Measurements from ENCODE around the gene MRPL22. TPM values are rescaled to one million over a fixed set of nuclear protein-coding genes. Genes with fewer than 3 reads are reported as not detected.

The MRPL22 gene
- total RNA-seq, 1 experiment from 2014 or later = 77.2 TPM

DNA sequence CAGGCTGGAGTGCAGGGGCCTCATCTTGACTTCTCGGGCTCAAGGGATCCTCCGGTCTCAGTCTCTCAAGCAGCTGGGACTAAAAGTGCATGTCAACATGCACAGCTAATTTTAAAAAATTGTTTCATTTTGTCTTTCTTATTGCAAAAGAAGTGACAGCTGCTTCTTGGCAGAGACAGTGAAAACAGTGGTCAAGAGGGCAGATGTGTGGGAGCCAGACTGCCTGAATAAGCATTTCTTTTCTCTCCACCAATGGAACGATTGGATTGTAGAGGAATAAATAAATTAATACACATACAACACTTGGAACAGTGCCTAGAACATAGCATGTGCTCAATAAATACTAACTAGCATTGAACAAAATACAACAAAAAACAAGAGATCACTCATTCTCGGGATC lies 45.3 kb downstream of the MRPL22 start:
- Histone ChIP-seq H2AFZ (ENCODE audit: low read length) (no peak overlapping the region), H2BK20ac (ENCODE audit: low read depth, low read length, poor library complexity, severe bottlenecking) (no peak overlapping the region), H3K4me1 (ENCODE audit: insufficient read depth, low read length) (no peaks in the 10 kb centered on the region), H3K56ac (ENCODE audit: insufficient read length, low read depth, low read length) (no peak overlapping the region), H3K14ac (ENCODE audit: insufficient read depth, low read length) (no peak overlapping the region), H3K18ac (ENCODE audit: insufficient read length, low read depth, low read length) (no peak overlapping the region), H4K8ac (replicated peaks; ENCODE audit: insufficient read length, low read depth, low read length) (no peak overlapping the region), H3K9me3 (ENCODE audit: control insufficient read depth, low read depth, low read length) (no peaks in the 10 kb centered on the region), H2AK5ac (ENCODE audit: insufficient read length, low read length) (no peak overlapping the region), H3K4me2 (ENCODE audit: insufficient read depth, insufficient read length, low read length) (no peak overlapping the region), H4K5ac (ENCODE audit: insufficient read length, low read depth, low read length) (no peak overlapping the region), H4K91ac (ENCODE audit: insufficient read length, low read depth, low read length) (no peak overlapping the region), H3T11ph (ENCODE audit: low read length) (no peak overlapping the region), H4K20me1 (ENCODE audit: control insufficient read depth, insufficient read depth, insufficient read length) (no peaks in the 10 kb centered on the region), H2BK15ac (ENCODE audit: low read depth, low read length) (no peak overlapping the region), H3K27me3 (ENCODE audit: insufficient read depth, low read length) (no peaks in the 10 kb centered on the region), H3K23me2 (ENCODE audit: insufficient read length, low read depth, low read length, poor library complexity, severe bottlenecking) (no peaks in the 10 kb centered on the region), H3K9ac (ENCODE audit: extremely low read depth, insufficient read length, low read length) (no peak overlapping the region), H3K27ac (ENCODE audit: insufficient read length, low read depth, low read length) (no peak overlapping the region), H2BK120ac (ENCODE audit: low read depth, low read length, poor library complexity, severe bottlenecking) (no peak overlapping the region), H3K4ac (ENCODE audit: low read depth, low read length) (no peak overlapping the region), H3K23ac (ENCODE audit: insufficient read length, low read depth, low read length) (no peak overlapping the region), H2BK12ac (ENCODE audit: insufficient read length, low read depth, low read length) (no peak overlapping the region), H3K79me2 (ENCODE audit: insufficient read depth, low read length) (no peaks in the 10 kb centered on the region), H2BK5ac (ENCODE audit: insufficient read length, low read length) (no peak overlapping the region), H3K79me1 (ENCODE audit: insufficient read depth, low read depth, low read length, poor library complexity, severe bottlenecking) (no peaks in the 10 kb centered on the region)
- H3K36me3 Mint-ChIP-seq (ENCODE audit: insufficient read depth in 1 of 3, low read depth in 3 of 3) = peaks cover 0 to 7% (median 2%) of the 10 kb centered on the region in 3 experiments; a peak in 3 of 7 replicates
- no peak overlapping the region for H3K4me3 Mint-ChIP-seq
- no peaks in the 10 kb centered on the region for H3K27me3 Mint-ChIP-seq (ENCODE audit: low read depth)
- TF ChIP-seq, protein P1, sequence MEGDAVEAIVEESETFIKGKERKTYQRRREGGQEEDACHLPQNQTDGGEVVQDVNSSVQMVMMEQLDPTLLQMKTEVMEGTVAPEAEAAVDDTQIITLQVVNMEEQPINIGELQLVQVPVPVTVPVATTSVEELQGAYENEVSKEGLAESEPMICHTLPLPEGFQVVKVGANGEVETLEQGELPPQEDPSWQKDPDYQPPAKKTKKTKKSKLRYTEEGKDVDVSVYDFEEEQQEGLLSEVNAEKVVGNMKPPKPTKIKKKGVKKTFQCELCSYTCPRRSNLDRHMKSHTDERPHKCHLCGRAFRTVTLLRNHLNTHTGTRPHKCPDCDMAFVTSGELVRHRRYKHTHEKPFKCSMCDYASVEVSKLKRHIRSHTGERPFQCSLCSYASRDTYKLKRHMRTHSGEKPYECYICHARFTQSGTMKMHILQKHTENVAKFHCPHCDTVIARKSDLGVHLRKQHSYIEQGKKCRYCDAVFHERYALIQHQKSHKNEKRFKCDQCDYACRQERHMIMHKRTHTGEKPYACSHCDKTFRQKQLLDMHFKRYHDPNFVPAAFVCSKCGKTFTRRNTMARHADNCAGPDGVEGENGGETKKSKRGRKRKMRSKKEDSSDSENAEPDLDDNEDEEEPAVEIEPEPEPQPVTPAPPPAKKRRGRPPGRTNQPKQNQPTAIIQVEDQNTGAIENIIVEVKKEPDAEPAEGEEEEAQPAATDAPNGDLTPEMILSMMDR (conservative IDR thresholded peaks at IDR 0.05) = no peak
- H3K9me3 Mint-ChIP-seq = peaks cover 3 to 10% of the 10 kb centered on the region in 2 experiments
- WGBS (ENCODE audit: extremely low coverage, insufficient read length, low lambda C conversion rate) = no CpG with 5 or more reads among the region's 4 CpGs
- H3K27ac Mint-ChIP-seq = no peak overlapping the region
- DNase-seq = no peak
- peaks cover 0 to 5% of the 10 kb centered on the region in 2 experiments; a peak in 2 of 4 replicates for H3K4me1 Mint-ChIP-seq
